DOHH2 (cell line): ENCODE data around the gene GRK4.

ENCODE experiments used
- H3F3A ChIP-seq: fragments of 200-600 bp; sonication (generic), shearing (Covaris generic); 2 replicates; pipeline ENCODE4 v1.6.0; 2016; ENCODE audit warnings: antibody characterized with exemption, mild to moderate bottlenecking; ENCODE audit not compliant: control insufficient read depth, insufficient read depth
- H3K27ac ChIP-seq: fragments of 200-600 bp; sonication (generic); 2 replicates; pipeline ENCODE4 v1.5.1; 2014; ENCODE audit warnings: low read depth, mild to moderate bottlenecking, low read length, moderate library complexity
- H3K27me3 ChIP-seq: fragments of 200-600 bp; sonication (generic); 2 replicates; pipeline ENCODE4 v1.6.1; 2014; ENCODE audit warnings: mild to moderate bottlenecking, low read length, mixed read lengths; ENCODE audit not compliant: control insufficient read depth
- H3K36me3 ChIP-seq: fragments of 200-600 bp; sonication (generic); 2 replicates; pipeline ENCODE4 v1.6.1; 2014; ENCODE audit warnings: mild to moderate bottlenecking, low read length, moderate library complexity, mixed read lengths; ENCODE audit not compliant: control insufficient read depth
- H3K4me1 ChIP-seq: fragments of 200-600 bp; sonication (generic); 2 replicates; pipeline ENCODE4 v1.6.1; 2014; ENCODE audit warnings: mild to moderate bottlenecking, low read length, mixed read lengths; ENCODE audit not compliant: control insufficient read depth
- H3K4me2 ChIP-seq: fragments of 200-600 bp; sonication (generic); 2 replicates; pipeline ENCODE4 v1.6.0; 2014; ENCODE audit warnings: mild to moderate bottlenecking, low read length, moderate library complexity
- H3K4me3 ChIP-seq: fragments of 200-600 bp; sonication (generic); 2 replicates; pipeline ENCODE4 v1.5.1; 2014; ENCODE audit warnings: mild to moderate bottlenecking, low read length, mixed read lengths
- H3K79me2 ChIP-seq: fragments of 200-600 bp; sonication (generic); 2 replicates; pipeline ENCODE4 v1.6.1; 2014; ENCODE audit warnings: mild to moderate bottlenecking, low read length, mixed read lengths; ENCODE audit not compliant: control insufficient read depth
- H3K9me2 ChIP-seq: fragments of 200-600 bp; sonication (generic); replicated peaks from 2 replicates; pipeline ENCODE4 v1.6.1; 2014; ENCODE audit warnings: mild to moderate bottlenecking, low read length, mixed read lengths; ENCODE audit not compliant: control insufficient read depth
- H3K9me3 ChIP-seq: fragments of 200-600 bp; sonication (generic); 2 replicates; pipeline ENCODE4 v1.6.1; 2014; ENCODE audit warnings: antibody characterized with exemption, low read length, mixed read lengths; ENCODE audit not compliant: control insufficient read depth, insufficient read depth
- H4K20me1 ChIP-seq: fragments of 200-600 bp; sonication (generic); 2 replicates; pipeline ENCODE4 v1.6.0; 2014; ENCODE audit warnings: low read depth, mild to moderate bottlenecking, antibody characterized with exemption, low read length, moderate library complexity; ENCODE audit not compliant: control insufficient read depth, insufficient read depth
- CTCF ChIP-seq: fragments of 200-600 bp; sonication (generic); IDR thresholded peaks from one replicate; pipeline ENCODE4 v1.5.1; 2014; ENCODE audit warnings: antibody characterized with exemption, mild to moderate bottlenecking, low read depth, low read length; ENCODE audit not compliant: poor library complexity, severe bottlenecking
- EZH2phosphoT487 ChIP-seq: fragments of 200-600 bp; sonication (generic); IDR thresholded peaks from 2 replicates; pipeline ENCODE4 v1.6.1; 2017; ENCODE audit warnings: borderline replicate concordance, mild to moderate bottlenecking, antibody characterized with exemption, low read length, moderate library complexity, mixed read lengths

The GRK4 gene

GRCh38 chr4:3009422-3009821, 46.1 kb downstream of the GRK4 start:
- Histone ChIP-seq H3F3A (no peaks in the 10 kb centered on the region), H3K36me3 (no peaks in the 10 kb centered on the region), H3K4me2 (no peak overlapping the region), H3K27me3 (peaks cover 10% of the 10 kb centered on the region), H3K4me1 (no peaks in the 10 kb centered on the region), H3K27ac (no peak overlapping the region), H3K79me2 (no peaks in the 10 kb centered on the region), H3K9me3 (no peaks in the 10 kb centered on the region), H3K4me3 (no peak overlapping the region), H3K9me2 (no peaks in the 10 kb centered on the region), H4K20me1 (no peaks in the 10 kb centered on the region)
- no peak for TF ChIP-seq EZH2phosphoT487
- peak; percentile 19 for TF ChIP-seq CTCF

DNA sequence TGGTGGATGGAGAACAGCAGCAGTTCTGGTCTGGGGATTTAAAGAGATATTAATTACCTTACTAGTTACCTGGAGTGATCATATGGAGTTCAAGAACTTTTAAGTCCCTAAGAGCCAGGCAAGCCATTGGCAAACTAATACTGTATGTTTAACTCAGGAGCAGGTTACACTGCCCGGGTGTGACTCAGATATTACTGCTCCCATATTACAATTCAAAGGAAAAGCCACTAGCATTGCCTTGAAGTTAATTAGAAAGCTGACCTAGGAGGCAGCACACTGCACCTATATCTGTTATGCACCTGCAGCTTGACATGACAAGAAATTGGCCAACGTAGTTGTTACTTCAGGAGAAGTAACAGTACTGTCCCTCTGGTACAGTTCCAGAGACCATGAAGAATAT, 47.2 kb downstream of the GRK4 start:
- Histone ChIP-seq H4K20me1 (no peaks in the 10 kb centered on the region), H3K9me2 (no peaks in the 10 kb centered on the region), H3K27me3 (peaks cover 10% of the 10 kb centered on the region), H3K36me3 (no peaks in the 10 kb centered on the region), H3K4me3 (no peak overlapping the region), H3K4me2 (no peak overlapping the region), H3K79me2 (no peaks in the 10 kb centered on the region), H3F3A (no peaks in the 10 kb centered on the region), H3K27ac (no peak overlapping the region), H3K9me3 (no peaks in the 10 kb centered on the region), H3K4me1 (no peaks in the 10 kb centered on the region)
- no peak for TF ChIP-seq CTCF
- no peak for TF ChIP-seq EZH2phosphoT487

- Histone ChIP-seq H3K4me1 (no peaks in the 10 kb centered on the region), H3K9me3 (no peaks in the 10 kb centered on the region), H4K20me1 (no peaks in the 10 kb centered on the region), H3K4me2 (no peak overlapping the region), H3K4me3 (no peak overlapping the region), H3K9me2 (no peaks in the 10 kb centered on the region), H3F3A (no peaks in the 10 kb centered on the region), H3K27ac (no peak overlapping the region), H3K27me3 (peaks cover 10% of the 10 kb centered on the region), H3K79me2 (no peaks in the 10 kb centered on the region), H3K36me3 (no peaks in the 10 kb centered on the region)
- TF ChIP-seq CTCF (no peak), EZH2phosphoT487 (no peak)
Observed at GRCh38 chr4:3010998-3011397, 47.6 kb downstream of the GRK4 start.
